GM19467 (cell line): ENCODE results near the gene ARSG.

ENCODE experiments used
- ATAC-seq: cut with Tn5 transposase; IDR thresholded peaks from one replicate; pipeline ENCODE4 v1.9.1; 2021; ENCODE audit warnings: mild to moderate bottlenecking, moderate library complexity; ENCODE audit not compliant: unreplicated experiment

The ARSG gene

DNA sequence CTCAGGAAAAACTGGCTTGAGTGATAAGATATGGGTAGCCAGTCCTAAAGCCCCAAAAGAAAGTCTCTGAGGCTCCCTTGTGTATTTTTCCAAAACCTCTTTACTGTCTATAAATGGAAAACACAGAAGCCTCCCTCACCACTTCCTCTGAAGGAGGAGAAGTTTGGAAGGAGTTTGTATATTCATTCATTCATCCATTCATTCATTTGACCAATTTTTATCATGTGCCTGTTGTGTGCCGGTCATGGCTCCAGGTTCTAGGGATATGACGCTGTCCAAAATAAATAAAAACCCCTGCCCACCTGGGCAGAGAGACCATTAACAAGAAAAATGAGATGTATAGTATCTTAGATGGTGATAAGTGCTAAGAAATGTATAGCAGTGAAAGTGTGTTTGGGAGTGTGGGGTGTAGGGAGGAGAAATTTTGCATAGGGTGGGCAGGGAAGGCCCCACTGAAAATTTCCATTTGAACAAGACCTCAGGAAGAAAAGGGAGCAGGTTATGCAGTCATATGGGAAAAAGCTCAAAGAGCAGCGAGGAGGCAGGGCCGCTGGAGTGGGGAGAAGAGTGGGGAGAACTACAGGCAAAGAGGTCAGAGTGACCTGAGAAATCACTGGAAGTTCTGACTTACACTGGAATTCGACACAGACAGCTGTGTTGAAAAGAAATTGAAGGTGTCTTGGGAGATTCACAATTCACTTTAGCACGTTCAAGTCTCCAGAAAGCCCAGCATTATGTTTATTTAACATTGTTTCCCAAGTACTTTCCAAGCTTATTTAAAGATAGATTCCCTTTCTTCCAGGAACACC lies 172.1 kb downstream of the ARSG start:
- no peak for ATAC-seq

DNA sequence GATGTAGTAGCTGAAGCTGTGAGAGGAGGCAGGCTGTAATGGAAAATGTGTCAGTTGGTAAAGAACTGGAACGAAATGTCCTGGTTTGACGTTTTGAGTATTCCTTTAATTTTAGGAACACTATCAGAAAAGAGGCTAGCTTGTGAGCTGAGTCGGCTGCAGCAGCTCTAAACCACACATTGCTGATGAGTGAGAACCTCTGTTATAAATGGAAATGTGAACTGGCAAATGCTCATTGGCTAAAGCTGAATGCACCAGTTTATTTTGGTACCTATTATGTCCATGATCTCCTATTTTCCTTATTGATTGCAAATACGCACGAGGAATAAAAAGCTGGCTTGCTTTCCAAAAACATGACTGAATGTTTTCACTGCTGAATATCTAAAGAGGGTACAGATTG lies 177.0 kb downstream of the ARSG start:
- no peak for ATAC-seq

DNA sequence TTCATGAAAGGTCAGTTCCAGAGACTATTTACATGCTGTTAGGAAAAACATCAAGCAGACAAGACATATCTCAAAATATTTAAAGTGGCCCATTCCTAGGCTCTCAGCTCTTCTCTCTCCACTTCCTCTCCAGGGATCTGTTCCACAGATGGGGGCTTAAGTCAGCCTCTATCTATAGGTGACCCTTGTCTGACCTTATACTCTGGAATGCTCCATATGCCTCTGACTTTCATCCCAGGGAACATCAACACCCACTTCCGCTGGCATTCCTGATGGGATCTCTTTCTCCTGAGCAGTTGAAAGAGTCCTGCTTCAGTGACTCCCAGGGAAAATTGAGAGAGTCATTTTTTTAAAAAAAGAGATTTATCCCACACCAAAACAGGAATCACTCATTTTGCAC lies 177.5 kb downstream of the ARSG start:
- no peak for ATAC-seq
